Stimulated activated CD8-positive, alpha-beta memory T cell treated with anti-CD3 and anti-CD28 coated beads, Interleukin-12 subunit alpha, Interleukin-12 subunit beta, amount 100 ng/mL, for 1 hour (primary cell): ENCODE results near the gene TSKU.
A peak's percentile ranks its signal among the peaks of the same experiment; 100 is the strongest.
"Not testable (repeated sequence)": the region's sequence is repeated elsewhere in the genome, so short reads cannot be mapped to it uniquely, and the experiment has no call there.

Experiments used
- DNase-seq: peaks from one replicate; pipeline ENCODE4 v3.0.0-alpha.2; 2020; ENCODE audit warnings: low read depth

TSKU gene

DNA sequence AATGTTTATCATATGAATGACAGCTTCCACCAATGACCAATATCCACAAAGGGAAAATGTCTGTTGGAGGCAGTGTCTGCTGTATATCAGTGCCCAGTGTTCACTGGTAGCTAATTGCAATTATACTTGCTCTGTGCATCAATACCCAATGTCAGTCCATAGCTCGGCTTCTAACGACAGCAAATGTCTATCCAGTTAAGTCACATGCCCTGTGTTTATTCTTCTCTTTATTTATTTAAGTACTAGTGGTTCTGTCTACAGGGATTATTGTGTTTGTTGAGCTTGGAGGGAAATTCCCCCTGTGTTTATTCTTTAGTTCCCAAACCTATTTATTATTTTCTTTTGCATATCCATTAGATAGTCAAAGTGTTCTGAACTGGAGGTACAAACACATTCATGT is 18.6 kb downstream of the TSKU start:
- no peak for DNase-seq

DNA sequence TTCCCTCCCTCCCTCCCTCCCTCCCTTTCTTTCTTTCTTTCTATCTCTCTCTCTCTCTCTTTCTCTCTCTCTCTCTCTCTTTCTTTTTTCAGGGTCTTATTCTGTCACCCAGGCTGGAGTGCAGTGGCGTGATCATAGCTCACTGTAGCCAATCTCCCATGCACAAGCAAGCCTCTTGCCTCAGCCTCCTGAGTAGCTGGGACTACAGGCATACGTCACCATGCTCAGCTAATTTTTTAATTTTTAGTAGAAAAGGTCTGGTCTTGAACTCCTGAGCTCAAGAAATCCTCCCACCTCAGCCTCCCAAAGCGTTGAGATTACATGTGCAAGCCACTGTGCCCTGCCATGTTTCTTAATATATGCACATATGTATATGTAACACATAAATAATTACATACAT is 19.0 kb downstream of the TSKU start:
- no peak for DNase-seq

DNA sequence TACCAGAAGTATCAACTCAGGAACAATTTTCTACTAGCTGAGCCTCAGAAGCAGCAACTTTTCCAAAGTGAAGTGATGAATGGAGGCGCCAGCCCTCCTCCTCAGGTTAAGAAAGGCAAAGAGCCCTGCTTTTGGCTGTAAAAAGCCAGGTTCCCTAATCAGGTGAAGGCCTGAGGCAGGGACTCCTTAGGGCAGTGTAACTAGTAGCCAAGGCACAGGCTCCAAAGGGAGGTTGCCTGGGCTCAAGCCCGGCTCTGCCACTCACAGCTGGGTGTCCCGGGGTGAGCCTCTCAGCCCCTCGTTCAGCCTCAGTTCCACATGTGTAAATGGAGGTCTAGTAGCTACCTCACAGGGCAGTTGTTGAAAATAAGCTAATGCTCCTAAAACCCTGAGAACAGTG is 19.5 kb downstream of the TSKU start:
- DNase-seq, result no peak

DNA sequence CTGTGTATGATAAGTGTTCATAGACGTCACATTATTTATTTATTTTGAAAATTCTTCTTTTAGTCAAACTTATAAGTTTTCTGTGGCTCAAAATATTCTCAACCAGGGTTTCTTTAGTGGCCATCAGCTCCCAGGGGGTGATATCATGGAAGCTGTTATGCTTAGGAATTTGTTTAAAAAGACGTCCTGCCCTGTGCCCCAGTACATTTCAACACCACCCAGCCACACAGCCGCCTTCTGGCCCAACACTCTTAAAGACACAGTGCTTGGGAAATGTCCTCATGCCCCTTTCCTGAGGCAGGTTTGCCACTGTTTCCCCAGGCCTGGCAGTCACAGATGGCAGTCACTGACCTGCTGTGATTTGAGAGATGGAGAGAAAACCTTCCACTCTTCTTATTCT is 19.9 kb downstream of the TSKU start:
- no peak for DNase-seq

DNA sequence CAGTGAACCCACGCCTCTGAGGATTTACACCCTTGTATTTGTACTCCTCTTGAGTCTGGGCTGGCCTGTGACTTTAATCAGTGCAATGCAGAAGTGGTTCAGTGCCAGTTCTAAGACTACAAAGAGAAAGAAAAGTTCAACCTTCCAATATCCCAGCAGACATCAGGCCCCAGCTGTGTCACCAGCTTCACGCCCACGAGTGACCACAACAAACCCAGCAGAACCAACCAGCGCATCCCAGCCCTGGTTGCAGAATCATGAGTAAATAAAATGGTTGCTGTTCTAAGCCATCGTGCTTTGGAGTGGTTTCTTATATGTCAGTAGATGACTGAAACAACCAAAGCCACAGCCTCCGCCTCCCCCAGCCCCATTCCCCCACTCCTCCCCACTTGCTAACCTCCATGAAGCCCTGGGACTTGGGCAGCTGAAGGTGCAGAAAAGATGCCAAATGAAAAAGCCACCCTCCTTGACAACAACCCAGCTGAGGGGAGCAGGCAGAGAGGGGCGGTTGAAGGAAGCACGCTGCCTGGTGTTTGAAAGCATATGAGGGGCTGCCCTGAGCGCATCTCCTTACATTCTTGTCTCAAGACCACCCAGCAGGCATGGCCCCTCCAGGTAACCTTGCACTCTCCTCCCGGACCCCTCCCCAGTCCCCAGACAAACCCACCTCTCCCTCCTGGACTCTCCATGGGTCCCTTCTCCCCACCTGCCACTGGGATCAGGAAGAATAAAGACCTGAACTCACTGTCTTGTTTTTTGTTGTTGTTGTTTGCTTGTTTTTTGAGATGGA is 20.9 kb downstream of the TSKU start:
- DNase-seq, result no peak

DNA sequence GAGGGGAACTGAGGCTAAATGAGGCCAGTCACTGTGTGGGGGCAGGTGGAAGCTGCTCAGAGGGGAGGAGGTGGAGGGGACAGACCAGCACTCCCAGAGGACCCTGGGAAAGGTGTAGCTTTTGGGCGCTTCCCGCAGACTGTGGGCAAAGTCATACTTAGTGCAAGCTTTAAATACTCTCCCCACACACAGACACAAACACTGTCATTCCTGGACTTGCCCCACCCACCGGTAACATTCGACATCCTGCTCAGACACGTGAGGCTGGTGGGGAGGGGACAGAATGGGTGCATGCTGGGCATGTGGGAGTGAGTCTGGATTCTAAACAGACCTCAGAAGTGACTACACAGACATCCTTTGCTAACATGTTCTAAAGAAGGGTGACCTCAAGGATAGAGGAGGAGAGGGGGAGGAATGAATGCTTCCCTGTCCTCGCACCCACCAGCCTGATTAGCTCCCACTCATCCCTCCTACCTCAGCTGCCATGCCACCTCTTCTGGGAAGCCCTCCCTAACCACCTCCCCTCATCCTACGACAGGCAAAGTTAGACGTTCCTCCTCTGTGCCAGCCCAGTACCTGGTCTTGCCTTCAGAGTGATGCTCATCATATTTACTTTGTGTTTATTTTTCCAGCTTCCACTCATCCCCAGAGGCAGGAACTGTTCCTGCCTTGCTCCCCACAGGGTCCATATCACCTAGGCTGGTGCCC is 22.2 kb downstream of the TSKU start:
- no peak for DNase-seq

DNA sequence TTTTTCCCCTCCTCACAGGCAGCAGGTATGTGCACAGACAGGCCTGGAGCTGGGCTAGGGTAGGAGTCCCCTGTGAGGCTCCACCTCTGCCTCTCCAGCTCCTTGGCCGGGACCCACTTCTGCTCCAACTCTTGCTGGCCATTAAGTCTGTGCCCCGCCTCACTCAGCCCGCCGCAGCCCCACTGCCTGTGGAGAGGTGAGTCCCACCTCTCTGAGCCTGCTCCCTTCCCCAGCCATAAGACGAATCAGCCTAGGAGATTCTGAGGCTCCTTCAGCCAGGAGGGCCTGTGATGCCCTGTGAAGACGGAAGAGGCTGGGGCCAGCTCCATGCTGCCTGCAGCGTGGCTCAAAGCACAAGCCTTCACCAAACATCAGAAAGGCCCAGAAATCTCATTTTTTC is 23.0 kb downstream of the TSKU start:
- no peak for DNase-seq

DNA sequence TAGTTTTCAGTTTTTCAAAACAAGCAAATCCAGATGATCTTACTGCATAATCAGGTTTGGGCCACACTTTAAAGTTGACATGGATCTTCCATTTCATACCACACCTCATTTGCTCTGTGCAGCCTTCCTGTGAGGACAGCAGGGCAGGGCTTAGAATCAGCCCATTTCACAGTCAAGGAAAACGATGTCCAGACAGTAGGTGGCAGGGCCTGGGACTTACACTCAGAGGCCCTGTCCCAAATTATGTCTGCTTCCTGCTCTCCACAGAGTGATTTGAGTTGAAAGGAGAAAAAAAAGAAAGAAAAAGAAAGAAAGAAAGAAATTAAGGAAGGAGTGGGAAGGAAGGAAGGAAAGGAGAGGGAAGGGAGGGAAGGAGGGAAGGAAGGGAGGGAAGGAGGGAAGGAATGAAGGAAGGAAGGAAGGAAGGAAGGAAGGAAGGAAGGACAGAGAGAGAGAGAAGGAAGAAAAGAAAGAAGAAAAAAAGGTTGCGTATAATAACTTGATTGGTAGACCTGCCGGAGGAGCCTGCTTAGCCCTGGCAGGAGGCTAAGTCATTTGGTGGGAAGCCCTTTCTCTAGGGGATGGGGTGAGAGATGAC is 23.6 kb downstream of the TSKU start:
- no peak for DNase-seq

DNA sequence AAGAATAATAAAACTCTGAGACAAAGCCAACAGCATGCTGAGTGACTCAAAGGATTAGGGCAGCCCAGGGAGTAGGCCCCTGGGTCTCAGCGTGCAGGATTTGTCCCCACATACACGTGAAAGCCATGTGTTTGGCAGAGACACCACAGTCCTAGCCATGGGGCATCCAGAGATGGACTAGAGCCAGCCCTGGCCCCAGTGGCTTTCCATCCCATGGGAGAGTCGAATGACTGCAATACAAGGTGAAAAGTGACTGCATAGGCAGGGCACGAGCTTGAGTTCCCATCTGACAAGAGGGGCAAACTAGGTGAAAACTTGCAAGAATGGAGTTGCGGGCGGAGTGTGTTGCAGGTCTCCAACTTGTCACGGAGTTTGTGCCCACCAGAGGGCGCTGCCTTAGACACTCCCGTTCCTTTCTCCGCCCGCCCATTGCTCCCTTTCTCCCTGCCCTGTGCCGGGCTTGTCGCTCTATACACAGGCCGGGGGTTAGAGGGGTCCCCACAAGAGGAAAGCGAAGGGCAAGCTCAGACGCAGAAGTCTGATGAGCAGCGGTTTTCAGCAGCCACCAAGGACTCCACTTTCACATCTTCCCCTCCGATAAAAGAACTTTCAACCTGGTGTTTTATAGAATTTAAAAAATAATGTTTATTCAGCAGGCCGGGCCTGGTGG is 24.2 kb downstream of the TSKU start:
- peak; percentile 41 for DNase-seq

DNA sequence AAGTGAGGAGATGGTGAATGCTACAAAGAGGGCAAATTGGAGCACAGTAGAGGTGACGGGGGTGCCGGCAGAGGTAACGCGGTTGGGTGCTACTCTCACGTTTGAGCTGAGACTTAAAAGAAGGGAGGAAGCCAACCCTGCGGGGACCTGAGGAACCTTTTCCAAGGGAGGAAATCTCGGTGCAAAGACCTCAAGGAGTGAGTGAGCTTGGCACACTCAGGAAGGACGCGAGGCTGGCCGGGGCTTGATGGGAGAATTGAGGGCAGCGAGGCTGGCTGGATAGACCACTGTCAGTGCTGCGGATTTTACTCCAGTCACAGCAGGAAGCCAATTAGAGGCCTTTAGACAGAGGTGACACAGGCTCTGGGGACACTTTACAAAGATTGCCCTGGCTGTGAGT is 25.0 kb downstream of the TSKU start:
- no peak for DNase-seq

DNA sequence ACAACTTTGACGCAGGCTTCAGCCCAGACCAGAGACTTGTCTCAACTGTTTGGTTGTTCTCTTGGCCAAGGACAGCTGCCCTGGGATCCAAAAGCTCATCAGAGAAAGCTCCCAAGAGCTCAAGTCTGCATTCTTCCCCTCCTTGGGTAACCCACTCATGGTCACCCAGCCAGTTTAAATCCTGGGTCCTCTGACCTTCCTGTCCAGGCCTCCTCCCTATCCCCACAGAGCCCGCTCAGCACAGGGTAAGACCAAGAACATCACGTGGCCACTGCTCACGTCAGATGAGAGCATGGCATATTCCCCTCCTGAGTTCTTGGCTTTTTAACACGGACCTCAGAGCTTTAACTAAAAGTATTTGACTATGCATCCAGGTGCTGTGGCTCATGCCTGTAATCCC is 25.8 kb downstream of the TSKU start:
- DNase-seq, result no peak

DNA sequence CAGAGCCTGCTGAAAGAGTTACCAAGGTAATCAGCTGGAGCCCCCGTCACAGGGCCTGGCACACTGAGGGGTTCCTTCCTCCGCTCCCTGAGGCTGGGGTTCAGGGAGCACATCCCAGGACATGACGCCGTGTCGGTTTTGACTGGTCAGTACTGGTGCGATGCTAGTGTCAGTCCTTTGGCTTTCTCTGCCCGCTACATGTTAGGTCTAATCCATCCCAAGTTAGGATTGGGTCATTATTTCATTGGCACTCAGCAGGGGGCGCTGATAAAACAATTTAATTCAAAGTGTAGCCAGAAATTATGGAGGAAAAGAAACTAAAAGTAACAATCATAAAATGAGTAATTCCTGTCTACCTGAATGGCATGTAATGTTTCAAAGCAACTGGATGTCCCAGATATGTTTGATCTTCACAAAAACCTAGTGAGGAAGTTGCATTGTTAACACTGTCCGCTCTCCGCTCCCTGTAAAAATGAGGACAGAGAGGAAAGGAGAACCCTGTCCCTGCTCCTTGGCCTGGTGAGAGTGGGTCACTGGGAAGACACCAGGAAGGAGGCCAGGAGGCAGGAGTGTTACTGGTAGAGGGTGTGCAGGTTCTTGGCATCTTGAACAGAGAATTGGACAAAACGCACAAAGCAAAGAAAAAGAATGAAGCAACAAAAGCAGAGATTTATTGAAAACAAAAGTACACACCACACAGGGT is 27.1 kb downstream of the TSKU start:
- no peak for DNase-seq

DNA sequence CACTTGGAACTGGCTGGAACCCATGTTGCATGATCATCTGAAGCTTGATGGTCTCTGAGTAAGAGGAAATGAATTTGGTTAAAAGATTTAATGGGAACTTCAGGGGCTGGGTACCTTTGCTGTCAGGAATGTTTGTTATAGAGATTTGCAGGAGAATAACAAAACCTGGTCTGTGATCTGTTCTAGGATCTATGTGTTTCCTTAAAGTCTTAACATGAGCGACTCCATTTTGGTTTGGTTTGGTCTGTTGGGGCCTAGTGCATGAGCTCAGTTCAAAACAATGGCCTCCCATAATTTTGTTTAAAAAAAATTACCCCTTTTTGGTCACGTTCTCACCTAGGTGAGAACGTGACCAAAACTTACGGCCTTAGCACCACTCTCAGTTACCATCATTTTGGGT is 28.1 kb downstream of the TSKU start:
- DNase-seq, result no peak

DNA sequence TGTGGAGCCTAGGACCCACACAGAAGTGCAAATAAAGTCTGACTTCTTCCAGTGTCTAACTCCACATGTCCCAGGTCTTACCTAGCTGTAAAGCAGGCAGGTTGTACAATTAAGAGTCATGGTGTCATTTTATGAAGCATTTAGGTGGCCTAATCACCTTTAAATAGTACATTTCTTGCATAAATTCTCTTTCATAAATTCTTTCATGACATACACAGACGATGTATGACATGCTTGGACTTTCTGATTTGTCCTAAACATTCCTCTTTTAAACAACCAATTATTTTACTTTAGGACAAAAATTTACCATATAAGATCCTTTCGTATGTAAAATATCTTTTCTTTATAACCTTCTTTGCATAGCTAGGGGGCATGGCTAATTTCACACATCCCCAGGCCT is 31.3 kb downstream of the TSKU start:
- no peak for DNase-seq

DNA sequence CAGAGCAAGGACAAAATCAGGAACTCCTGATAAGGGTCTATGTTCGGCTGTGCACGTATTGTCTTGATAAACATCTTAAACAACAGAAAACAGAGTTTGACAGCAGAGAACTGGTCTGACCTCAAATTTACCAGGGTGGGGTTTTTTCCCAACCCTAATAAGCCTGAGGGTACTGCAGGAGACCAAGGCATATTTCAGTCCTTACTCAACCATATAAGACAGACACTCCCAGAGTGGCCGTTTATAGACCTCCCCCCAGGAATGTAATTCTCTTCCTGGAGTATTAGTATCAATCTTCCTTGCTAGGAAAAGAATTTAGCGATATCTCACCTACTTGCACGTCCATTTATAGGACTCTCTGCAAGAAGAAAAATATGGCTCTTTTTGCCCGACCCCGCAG is 32.5 kb downstream of the TSKU start:
- DNase-seq, result not testable (repeated sequence)

DNA sequence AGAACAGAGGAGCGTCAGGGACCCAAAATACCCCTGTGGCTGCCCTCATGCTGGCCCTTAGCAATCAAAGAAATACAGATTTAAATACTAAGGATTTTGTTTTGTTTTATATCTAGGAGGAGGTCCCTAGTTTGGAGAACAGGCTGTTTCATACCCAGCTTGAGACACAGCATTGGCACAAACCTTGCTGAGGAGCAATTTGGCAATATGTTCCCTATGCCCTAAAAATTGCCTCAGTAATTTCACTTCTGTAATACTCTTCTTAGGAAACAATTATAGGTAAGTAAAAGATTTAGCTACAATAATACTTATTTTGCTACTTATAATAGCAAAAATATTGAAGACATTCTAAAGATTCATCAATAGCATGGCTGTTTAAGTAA is 37.0 kb downstream of the TSKU start:
- no peak for DNase-seq

DNA sequence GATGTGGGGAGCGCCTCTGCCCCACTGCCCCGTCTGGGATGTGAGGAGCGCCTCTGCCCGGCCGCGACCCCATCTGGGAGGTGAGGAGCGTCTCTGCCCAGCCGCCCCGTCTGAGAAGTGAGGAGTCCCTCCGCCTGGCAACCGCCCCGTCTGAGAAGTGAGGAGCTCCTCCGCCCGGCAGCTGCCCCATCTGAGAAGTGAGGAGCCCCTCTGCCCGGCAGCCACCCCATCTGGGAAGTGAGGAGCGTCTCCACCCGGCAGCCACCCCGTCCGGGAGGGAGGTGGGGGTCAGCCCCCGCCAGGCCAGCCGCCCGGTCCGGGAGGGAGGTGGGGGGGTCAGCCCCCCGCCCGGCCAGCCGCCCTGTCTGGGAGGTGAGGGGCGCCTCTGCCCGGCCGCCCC is 38.2 kb downstream of the TSKU start:
- DNase-seq, result not testable (repeated sequence)

DNA sequence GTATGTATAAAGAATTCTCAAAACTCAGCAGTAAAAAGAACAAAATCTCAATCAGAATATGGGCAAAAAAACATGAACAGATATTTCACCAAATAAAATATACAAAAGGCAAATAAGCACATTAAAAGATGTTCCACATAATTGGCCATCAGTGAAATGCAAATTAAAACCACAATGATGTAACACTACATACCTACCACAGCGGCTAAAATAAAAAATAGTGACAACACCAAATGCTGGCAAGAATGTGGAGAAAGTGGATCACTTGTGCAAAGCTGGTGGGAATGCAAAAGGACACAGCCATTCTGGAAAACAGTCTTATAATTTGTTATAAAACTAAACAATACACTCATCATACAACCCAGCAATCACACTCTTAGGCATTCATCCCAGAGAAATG is 39.2 kb downstream of the TSKU start:
- DNase-seq, result no peak

DNA sequence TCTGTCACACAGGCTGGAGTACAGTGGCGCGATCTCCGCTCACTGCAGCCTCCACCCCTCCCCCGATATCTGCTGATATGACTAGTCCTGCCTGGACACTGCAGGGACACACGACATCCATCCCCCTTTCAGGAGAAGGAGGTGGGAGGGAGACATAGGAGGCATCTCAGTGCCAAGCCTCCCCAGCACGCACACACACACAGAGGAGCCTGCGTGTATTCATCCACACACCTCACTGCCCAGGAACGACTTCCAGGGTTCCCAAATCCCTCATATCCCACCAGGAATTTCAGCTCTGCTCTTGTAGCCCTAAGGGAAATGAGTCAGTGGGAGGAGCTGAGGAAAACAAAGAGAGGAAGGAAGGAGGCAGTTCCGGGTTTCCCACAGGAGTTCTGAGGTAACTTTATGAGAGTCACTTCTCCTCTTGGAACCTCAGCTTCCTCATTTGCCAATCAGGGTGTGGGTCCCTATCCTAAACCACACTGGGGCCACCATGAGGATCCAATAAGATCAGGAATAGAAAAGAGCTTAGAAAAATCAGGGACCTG is 40.4 kb downstream of the TSKU start:
- DNase-seq, result no peak

DNA sequence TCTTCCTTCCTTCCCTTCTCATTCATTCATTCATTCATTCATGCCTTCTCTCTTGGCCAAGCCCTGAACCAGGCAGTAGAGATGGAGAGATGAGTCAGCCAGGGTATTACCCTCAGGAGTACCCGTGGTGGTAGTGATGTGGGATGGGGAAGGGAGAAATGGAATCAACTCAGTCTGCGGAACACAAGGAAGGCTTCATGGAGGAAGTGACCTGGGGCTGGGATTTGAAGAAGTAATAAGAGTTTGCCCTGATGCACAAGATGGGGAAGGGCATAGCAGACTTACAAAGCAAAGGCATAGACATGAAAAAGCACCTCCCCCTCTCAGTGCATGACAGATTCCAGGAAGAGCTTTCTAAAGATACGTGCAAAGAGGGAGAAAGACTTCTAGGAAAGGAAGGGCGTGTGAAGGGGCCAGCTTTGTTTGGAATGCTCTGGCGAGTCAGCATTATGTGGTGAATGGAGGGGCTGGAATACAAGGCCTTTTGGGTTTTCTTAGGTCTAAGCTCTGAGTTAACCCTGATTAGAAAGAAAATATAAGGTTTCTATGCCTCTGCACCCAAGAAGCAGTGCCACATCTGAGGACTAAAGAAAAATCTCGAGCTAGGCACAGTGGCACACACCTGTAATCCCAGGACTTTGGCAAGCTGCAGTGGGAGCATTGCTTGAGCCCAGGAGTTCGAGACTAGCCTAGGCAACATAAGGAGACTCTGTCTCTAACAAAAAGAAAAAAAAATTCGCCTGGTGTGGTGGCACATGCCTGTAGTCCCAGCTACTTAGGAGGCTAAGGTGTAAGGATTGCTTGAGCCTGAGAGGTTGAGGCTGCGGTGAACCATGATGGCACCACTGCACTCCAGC is 41.2 kb downstream of the TSKU start:
- no peak for DNase-seq
